Stimulated activated CD4-positive, alpha-beta T cell treated with anti-CD3 and anti-CD28 coated beads, Interleukin-4, amount 100 ng/mL, for 48 hours (primary cell): ENCODE data around the gene IMMP1L.

ENCODE experiments used
- DNase-seq, 2 donors: peaks; one replicate each; pipeline ENCODE4 v3.0.0-alpha.2; 2020; ENCODE audit warnings: low read depth in 2 of 2

IMMP1L gene

GRCh38 chr11:31474083-31474482, 35.3 kb downstream of the IMMP1L start:
- no peak for DNase-seq

GRCh38 chr11:31464436-31464835, 45.0 kb downstream of the IMMP1L start:
- DNase-seq, result no peak

GRCh38 chr11:31455177-31455576, 54.2 kb downstream of the IMMP1L start:
- DNase-seq, result no peak

GRCh38 chr11:31450841-31451240, 58.6 kb downstream of the IMMP1L start:
- DNase-seq, result no peak

GRCh38 chr11:31449040-31449439, 60.4 kb downstream of the IMMP1L start:
- no peak for DNase-seq

- no peak for DNase-seq
Measured at GRCh38 chr11:31445621-31446020, 63.8 kb downstream of the IMMP1L start.

GRCh38 chr11:31443802-31444201, 65.6 kb downstream of the IMMP1L start:
- DNase-seq, result no peak

- no peak for DNase-seq
Measured at GRCh38 chr11:31442086-31442485, 67.3 kb downstream of the IMMP1L start.

- DNase-seq, result no peak
Measured at GRCh38 chr11:31441296-31441695, 68.1 kb downstream of the IMMP1L start.

GRCh38 chr11:31437742-31438435, 71.5 kb downstream of the IMMP1L start:
- DNase-seq, result no peak

- DNase-seq, result no peak
Measured at GRCh38 chr11:31433851-31434250, 75.6 kb downstream of the IMMP1L start.

- no peak for DNase-seq
Measured at GRCh38 chr11:31424652-31425051, 84.8 kb downstream of the IMMP1L start.

GRCh38 chr11:31422703-31423102, 86.7 kb downstream of the IMMP1L start:
- no peak for DNase-seq

- no peak for DNase-seq
Measured at GRCh38 chr11:31421820-31422219, 87.6 kb downstream of the IMMP1L start.

GRCh38 chr11:31419669-31420068, 89.8 kb downstream of the IMMP1L start:
- DNase-seq, result no peak

GRCh38 chr11:31419138-31419537, 90.3 kb downstream of the IMMP1L start:
- no peak for DNase-seq

GRCh38 chr11:31417816-31418215, 91.6 kb downstream of the IMMP1L start:
- no peak for DNase-seq

GRCh38 chr11:31417357-31417756, 92.1 kb downstream of the IMMP1L start:
- DNase-seq, result no peak

GRCh38 chr11:31415435-31415834, 94.0 kb downstream of the IMMP1L start:
- DNase-seq, result no peak

- no peak for DNase-seq
Measured at GRCh38 chr11:31414338-31414737, 95.1 kb downstream of the IMMP1L start.

- DNase-seq, result no peak
Measured at GRCh38 chr11:31412946-31413345, 96.5 kb downstream of the IMMP1L start.

- no peak for DNase-seq
Measured at GRCh38 chr11:31408201-31408600, 101.2 kb downstream of the IMMP1L start.

- DNase-seq, result no peak
Measured at GRCh38 chr11:31404614-31405013, 104.8 kb downstream of the IMMP1L start.

- DNase-seq, result no peak
Measured at GRCh38 chr11:31397239-31397834, 112.1 kb downstream of the IMMP1L start.
